Heart left ventricle (tissue), 16 donors: ENCODE data around the gene PEX26. TPM values are rescaled to one million over a fixed set of nuclear protein-coding genes. Genes with fewer than 3 reads are reported as not detected.
A peak's percentile ranks its signal among the peaks of the same experiment; 100 is the strongest.
"Not testable (repeated sequence)": the region's sequence is repeated elsewhere in the genome, so short reads cannot be mapped to it uniquely, and the experiment has no call there.

Source experiments
- ATAC-seq, 4 donors: fragments of 200-7000 bp; cut with Tn5 transposase; one replicate each; pipeline ENCODE4 v1.9.1; 2020 to 2022; ENCODE audit warnings: moderate library complexity in 4 of 4, mild to moderate bottlenecking in 3 of 4, moderate number of reproducible peaks in 1 of 4
- DNase-seq, 5 donors: peaks; one replicate each; pipeline ENCODE4 v3.0.0-alpha.2; 2020
- H3K27ac ChIP-seq, 12 donors: fragments of 200-600 bp; sonication (generic) in 4 of 12; one replicate each; pipeline versions ENCODE4 v1.5.0 to v1.8.0; 2016 to 2022; ENCODE audit warnings: mild to moderate bottlenecking in 2 of 12
- H3K27me3 ChIP-seq, 9 donors: fragments of 200-600 bp; sonication (generic) in 2 of 9; one replicate each; pipeline versions ENCODE4 v1.5.1 to v1.8.0; 2016 to 2022; ENCODE audit warnings: mild to moderate bottlenecking in 3 of 9
- H3K36me3 ChIP-seq, 9 donors: fragments of 200-600 bp; sonication (generic) in 2 of 9; one replicate each; pipeline versions ENCODE4 v1.5.0 to v1.8.0; 2018 to 2022; ENCODE audit warnings: mild to moderate bottlenecking in 2 of 9
- H3K4me1 ChIP-seq, 12 donors: fragments of 200-600 bp; sonication (generic) in 4 of 12; one replicate each; pipeline versions ENCODE4 v1.5.0 to v1.8.0; 2016 to 2022; ENCODE audit warnings: mild to moderate bottlenecking in 3 of 12
- H3K4me3 ChIP-seq, 12 donors: fragments of 200-600 bp; sonication (generic) in 4 of 12; one replicate each; pipeline versions ENCODE4 v1.5.0 to v1.8.0; 2017 to 2022; ENCODE audit warnings: mild to moderate bottlenecking in 9 of 12, moderate library complexity in 4 of 12
- H3K9me3 ChIP-seq, 12 donors: fragments of 200-600 bp; sonication (generic) in 4 of 12; one replicate each; pipeline versions ENCODE4 v1.5.0 to v1.8.0; 2016 to 2022; ENCODE audit warnings: mild to moderate bottlenecking in 1 of 12
- CTCF ChIP-seq, 12 donors: fragments of 200-600 bp; sonication (generic) in 4 of 12; IDR thresholded peaks; one replicate each; pipeline versions ENCODE4 v1.5.0 to v1.8.0; 2018 to 2022; ENCODE audit warnings: antibody characterized with exemption in 12 of 12, mild to moderate bottlenecking in 5 of 12
- POLR2A ChIP-seq, 2 donors: fragments of 450-650 bp; IDR thresholded peaks; one replicate each; pipeline ENCODE4 v1.6.1; 2017; ENCODE audit warnings: antibody characterized with exemption in 2 of 2, mild to moderate bottlenecking in 2 of 2, moderate library complexity in 2 of 2
- WGBS, 4 donors: extraction: QIAGEN DNeasy Blood & Tissue Kit in 2 of 4; methylation state at CpG; one replicate each; pipeline versions ENCODE4 v1.1.5 to v1.1.7; 2013 to 2018; 5-methylcytosine and 5-hydroxymethylcytosine counted together
- intact Hi-C, 10 donors: fragments of 100-400 bp; cut with DNase I; formaldehyde crosslinking; loops; one replicate each; pipeline versions ENCODE4 v1.11.1 to v1.14.2; 2022
- polyA plus RNA-seq, 2 donors: library from polyadenylated mRNA; stranded (reverse); fragments of 200-250 nt; gene quantifications; one replicate each; pipeline ENCODE4 v1.2.3, GENCODE V29; 2013
- total RNA-seq, 9 donors: library from RNA; depleted of rRNA in 2 of 9; stranded (reverse); fragments of >200 nt in 2 of 9; fragmentation: NEBNext Ultra II Directional in 3 of 9; extraction: Animal tissue kit (Norgen Biotek cat#: 25700) in 3 of 9; gene quantifications; one replicate each; pipeline versions ENCODE4 v1.1.0 to v1.2.4, GENCODE V29; 2016 to 2023
- donor health status: ischemic (EF 13 %, LVEDD 7.1; RV severe dilation, severe dysfunction).
- donor health status: healthy with polysubstance abuse.
- donor health status: DM: no; HTN: yes; CAD: no.
- donor health status: DM: no; HTN: no; CAD: no.
- donor health status: ischemic (EF 25% LVEDD 6.9; RV normal size, moderate dysfunction).
- donor health status: ischemic (EF 25% LVEDD 5.7; RV mildly dilated, moderate dysfunction).
- donor health status: healthy.
- donor health status: DM: yes; HTN: yes; CAD: no.
- donor health status: ischemic (EF 35%, LVEDD 5.7; RV mildly dilated, moderate dysfunction).
- donor health status: nonischemic (EF 11% LVEDD 7.7; RV severe dilation, severe dysfunction).
- donor health status: DM: yes; HTN: yes; CAD: no.
- donor health status: PGD.
- donor health status: ischemic (EF 29% LVEDD 5.4; RV normal size, mild dysfunction).
- donor health status: nonischemic (EF 23%, LVEDD 6.1; RV moderate dilation, normal function).

PEX26 gene
- total and polyA plus RNA-seq, 11 donors, result 11.7 to 27.3 (median 21.9) TPM

GRCh38 chr22:18103527-18104269 is 25.9 kb downstream of the PEX26 start:
- DNase-seq, result no peak
- WGBS, 4 donors, result 81 to 90% (median 86%) methylated on average over 13 to 14 of the region's 14 CpGs
- Histone ChIP-seq H3K4me3 (no peak overlapping the region), H3K4me1 (no peaks in the 10 kb centered on the region), H3K27me3 (no peaks in the 10 kb centered on the region), H3K36me3 (peaks cover 0 to 11% (median 0%) of the 10 kb centered on the region in 9 donors), H3K9me3 (no peaks in the 10 kb centered on the region), H3K27ac (no peak overlapping the region)
- ATAC-seq, result peak in 2 of 4 donors; percentile 49 to 50
- TF ChIP-seq CTCF (IDR thresholded peaks at IDR 0.05) (no peak), POLR2A (IDR thresholded peaks at IDR 0.05) (no peak)
- intact Hi-C loops, result no loop called here

DNA sequence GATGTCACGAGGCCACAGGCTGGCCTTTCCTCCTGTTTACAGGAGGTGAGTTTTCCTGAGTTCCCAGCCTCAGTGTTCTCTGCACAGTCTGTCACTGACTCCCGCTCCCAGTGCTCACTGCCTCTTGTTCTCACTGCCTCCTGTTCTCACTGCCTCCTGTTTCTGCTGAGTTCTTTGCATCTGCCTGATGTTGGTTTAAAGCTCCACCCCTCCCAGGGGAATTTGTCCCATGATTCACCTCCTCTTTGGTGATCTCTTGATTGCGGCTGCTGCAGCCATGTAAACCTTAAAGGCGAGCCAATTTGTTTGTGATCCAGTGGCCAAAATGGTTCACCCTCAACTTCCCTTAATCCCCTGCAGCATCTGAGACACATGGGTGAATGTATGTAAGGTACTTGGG is 26.8 kb downstream of the PEX26 start:
- ATAC-seq (no peak), DNase-seq (no peak)
- peaks cover 0 to 8% (median 0%) of the 10 kb centered on the region in 9 donors for H3K36me3 ChIP-seq
- peaks cover 0 to 2% (median 0%) of the 10 kb centered on the region in 9 donors for H3K27me3 ChIP-seq
- 93 to 97% (median 94%) methylated on average over 4 of the region's 4 CpGs for WGBS, 4 donors
- H3K9me3 ChIP-seq, result no peaks in the 10 kb centered on the region
- H3K4me3 ChIP-seq, result no peak overlapping the region
- intact Hi-C loops, result no loop called here
- TF ChIP-seq POLR2A (IDR thresholded peaks at IDR 0.05) (no peak), CTCF (IDR thresholded peaks at IDR 0.05) (no peak)
- H3K27ac ChIP-seq, result no peak overlapping the region
- peaks cover 0 to 2% (median 0%) of the 10 kb centered on the region in 12 donors for H3K4me1 ChIP-seq

- DNase-seq, intact Hi-C loops, H3K27ac ChIP-seq, H3K36me3 ChIP-seq, H3K9me3 ChIP-seq, ATAC-seq, H3K4me3 ChIP-seq: not testable (repeated sequence)
- WGBS, 4 donors, result 90 to 98% (median 93%) methylated on average over 6 to 7 of the region's 7 CpGs
- peaks cover 0 to 12% (median 10%) of the 10 kb centered on the region in 12 donors for H3K4me1 ChIP-seq
- H3K27me3 ChIP-seq, result peaks cover 0 to 16% (median 0%) of the 10 kb centered on the region in 9 donors
These were observed 28.2 kb downstream of the PEX26 start for GRCh38 chr22:18105981-18106380.

DNA sequence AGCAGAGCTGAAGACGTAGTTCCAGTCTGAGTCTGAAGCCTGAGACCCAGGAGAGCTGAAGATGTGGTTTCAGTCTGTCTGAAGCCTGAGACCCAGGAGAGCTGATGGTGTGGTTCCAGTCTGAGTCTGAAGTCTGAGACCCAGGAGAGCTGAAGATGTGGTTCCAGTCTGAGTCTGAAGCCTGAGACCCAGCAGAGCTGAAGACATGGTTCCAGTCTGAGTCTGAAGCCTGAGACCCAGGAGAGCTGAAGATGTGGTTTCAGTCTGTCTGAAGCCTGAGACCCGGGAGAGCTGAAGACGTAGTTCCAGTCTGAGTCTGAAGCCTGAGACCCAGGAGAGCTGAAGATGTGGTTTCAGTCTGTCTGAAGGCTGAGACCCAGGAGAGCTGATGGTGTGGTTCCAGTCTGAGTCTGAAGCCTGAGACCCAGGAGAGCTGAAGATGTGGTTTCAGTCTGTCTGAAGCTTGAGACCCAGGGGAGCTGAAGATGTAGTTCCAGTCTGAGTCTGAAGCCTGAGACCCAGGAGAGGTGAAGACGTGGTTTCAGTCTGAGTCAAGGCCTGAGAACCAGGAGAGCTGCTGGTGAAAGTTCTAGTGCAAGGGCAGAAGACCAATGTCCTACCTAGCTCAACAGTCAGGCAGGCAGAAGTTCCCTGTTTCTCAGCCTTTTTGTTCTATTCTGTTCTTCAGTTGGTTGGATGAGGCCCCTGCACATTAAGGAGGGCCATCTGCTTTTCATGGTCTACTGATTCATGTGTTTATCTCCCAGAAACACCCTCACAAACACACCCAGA is 29.0 kb downstream of the PEX26 start:
- intact Hi-C loops, H3K36me3 ChIP-seq, H3K27ac ChIP-seq, ATAC-seq, DNase-seq, H3K4me3 ChIP-seq, H3K9me3 ChIP-seq: not testable (repeated sequence)
- peaks cover 0 to 19% (median 10%) of the 10 kb centered on the region in 12 donors for H3K4me1 ChIP-seq
- WGBS, 4 donors, result 61 to 97% (median 74%) methylated on average over 3 to 4 of the region's 4 CpGs
- peaks cover 0 to 23% (median 0%) of the 10 kb centered on the region in 9 donors for H3K27me3 ChIP-seq

DNA sequence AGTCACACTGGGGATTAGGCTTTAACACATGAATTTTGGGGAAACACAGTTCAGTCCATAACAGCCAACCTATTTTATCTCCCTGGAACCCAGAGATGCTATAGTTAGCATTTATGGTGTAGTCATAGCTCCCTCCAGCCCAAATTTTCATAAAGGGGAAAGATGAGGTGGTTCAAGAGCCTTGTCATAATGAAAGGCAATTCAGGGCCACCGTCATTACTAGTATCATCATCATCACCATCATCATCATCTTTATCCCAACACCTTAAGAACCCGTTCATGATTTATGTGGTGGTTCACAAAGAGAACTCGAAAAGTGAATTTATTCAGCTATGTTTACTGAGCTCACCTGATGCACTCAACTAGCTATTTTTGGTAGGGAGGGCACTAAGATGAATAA is 30.4 kb downstream of the PEX26 start:
- H3K4me1 ChIP-seq, result peaks cover 0 to 31% (median 13%) of the 10 kb centered on the region in 12 donors

More for the DNA sequence above, 30.4 kb downstream of the PEX26 start:
- intact Hi-C loops, result no loop called here
- DNase-seq (no peak), ATAC-seq (no peak)
- Histone ChIP-seq H3K27ac (no peak overlapping the region), H3K36me3 (no peaks in the 10 kb centered on the region), H3K9me3 (no peaks in the 10 kb centered on the region), H3K27me3 (peaks cover 0 to 34% (median 0%) of the 10 kb centered on the region in 9 donors), H3K4me3 (no peak overlapping the region)
- 89 to 96% (median 93%) methylated on average over 3 of the region's 3 CpGs for WGBS, 4 donors
- TF ChIP-seq POLR2A (IDR thresholded peaks at IDR 0.05) (no peak), CTCF (IDR thresholded peaks at IDR 0.05) (no peak)
